Endodermal cell (in vitro differentiated cells): ENCODE measurements around the gene MYO16. TPM values are rescaled to one million over a fixed set of nuclear protein-coding genes. Genes with fewer than 3 reads are reported as not detected.

Experiments used
- DNase-seq: peaks from one replicate; pipeline ENCODE4 v3.0.0-alpha.2; 2017
- H3K27ac ChIP-seq: 2 replicates; pipeline ENCODE4 v1.5.1; 2013; ENCODE audit warnings: mild to moderate bottlenecking, low read depth, low read length, moderate library complexity
- H3K27me3 ChIP-seq: 2 replicates; pipeline ENCODE4 v1.6.1; 2013; ENCODE audit warnings: mild to moderate bottlenecking, low read length, moderate library complexity; ENCODE audit not compliant: insufficient read depth, control insufficient read depth, poor library complexity, severe bottlenecking
- H3K36me3 ChIP-seq: 2 replicates; pipeline ENCODE4 v1.7.0; 2013; ENCODE audit warnings: mild to moderate bottlenecking, low read length, moderate library complexity; ENCODE audit not compliant: control insufficient read depth, insufficient read depth
- H3K4me1 ChIP-seq: one replicate; pipeline ENCODE4 v1.7.0; 2013; ENCODE audit warnings: low read length; ENCODE audit not compliant: control insufficient read depth, insufficient read depth
- H3K4me3 ChIP-seq: 2 replicates; pipeline ENCODE4 v1.5.1; 2013; ENCODE audit warnings: mild to moderate bottlenecking, low read length, moderate library complexity
- H3K9ac ChIP-seq: 2 replicates; pipeline ENCODE4 v1.6.1; 2013; ENCODE audit warnings: mild to moderate bottlenecking, low read length, moderate library complexity; ENCODE audit not compliant: poor library complexity, severe bottlenecking; ENCODE audit errors: extremely low read depth
- H3K9me3 ChIP-seq: 2 replicates; pipeline ENCODE4 v1.6.1; 2013; ENCODE audit warnings: mild to moderate bottlenecking, low read length, moderate library complexity; ENCODE audit not compliant: control insufficient read depth
- H3K27ac Mint-ChIP-seq: 2 replicates; pipeline ENCODE4 v1.8.0; 2020; ENCODE audit warnings: mixed read lengths
- H3K27me3 Mint-ChIP-seq: 2 replicates; pipeline ENCODE4 v1.8.0; 2021; ENCODE audit warnings: mild to moderate bottlenecking, mixed read lengths; ENCODE audit not compliant: insufficient read depth
- H3K36me3 Mint-ChIP-seq: 2 replicates; pipeline ENCODE4 v1.8.0; 2020; ENCODE audit warnings: low read depth, mixed read lengths
- H3K4me1 Mint-ChIP-seq: 2 replicates; pipeline ENCODE4 v1.8.0; 2020; ENCODE audit warnings: mixed read lengths
- H3K4me3 Mint-ChIP-seq: 2 replicates; pipeline ENCODE4 v1.8.0; 2020; ENCODE audit warnings: mild to moderate bottlenecking, moderate library complexity, mixed read lengths
- H3K9me3 Mint-ChIP-seq: 2 replicates; pipeline ENCODE4 v1.8.0; 2020; ENCODE audit warnings: mild to moderate bottlenecking, mixed read lengths
- CTCF ChIP-seq: fragments of 200-600 bp; sonication (generic); conservative IDR thresholded peaks from 2 replicates; pipeline ENCODE4 v1.5.0; 2021; ENCODE audit warnings: antibody characterized with exemption, mild to moderate bottlenecking
- WGBS, 2 experiments: methylation state at CpG; one replicate each; pipeline versions ENCODE4 v1.1.5 to v1.1.7; 2013; ENCODE audit warnings: missing lambda C conversion rate in 2 of 2, mixed read lengths in 1 of 2; ENCODE audit not compliant: insufficient coverage in 1 of 2, insufficient read length in 1 of 2; 5-methylcytosine and 5-hydroxymethylcytosine counted together
- total RNA-seq, 2 donors: library from RNA; stranded (reverse); fragmentation: NEBNext Ultra II Directional in 1 of 2; extraction: Animal tissue kit (Norgen Biotek cat#: 25700) in 1 of 2; gene quantifications; 2 replicates in 1 of 2; 3 replicates in 1 of 2; pipeline ENCODE4 v1.2.1, GENCODE V29; 2021

Gene MYO16
- total RNA-seq, 2 donors from 2014 or later = 0.70 to 1.2 TPM

- H3K4me1 Mint-ChIP-seq = no peaks in the 10 kb centered on the region
- H3K36me3 Mint-ChIP-seq = no peaks in the 10 kb centered on the region
- no peak overlapping the region for H3K27ac Mint-ChIP-seq
- Histone ChIP-seq H3K36me3 (no peaks in the 10 kb centered on the region), H3K27ac (no peak overlapping the region), H3K9ac (no peak overlapping the region), H3K4me3 (no peak overlapping the region), H3K27me3 (no peaks in the 10 kb centered on the region), H3K9me3 (no peaks in the 10 kb centered on the region), H3K4me1 (no peaks in the 10 kb centered on the region)
- no peak overlapping the region for H3K4me3 Mint-ChIP-seq
- no peak for DNase-seq
- no peaks in the 10 kb centered on the region for H3K9me3 Mint-ChIP-seq
- TF ChIP-seq CTCF = no peak
- H3K27me3 Mint-ChIP-seq = no peaks in the 10 kb centered on the region
These were observed 328.6 kb downstream of the MYO16 start for GRCh38 chr13:108958013-108958376.

GRCh38 chr13:108959234-108959633 lies 329.8 kb downstream of the MYO16 start:
- H3K4me1 Mint-ChIP-seq = no peaks in the 10 kb centered on the region
- no peak for TF ChIP-seq CTCF
- H3K9me3 Mint-ChIP-seq = no peaks in the 10 kb centered on the region
- H3K36me3 Mint-ChIP-seq = no peaks in the 10 kb centered on the region
- H3K4me1 ChIP-seq = no peaks in the 10 kb centered on the region
- H3K4me3 ChIP-seq = no peak overlapping the region
- no peak overlapping the region for H3K9ac ChIP-seq
- no peaks in the 10 kb centered on the region for H3K27me3 ChIP-seq
- no peak overlapping the region for H3K4me3 Mint-ChIP-seq
- H3K27me3 Mint-ChIP-seq = no peaks in the 10 kb centered on the region
- no peak for DNase-seq
- H3K36me3 ChIP-seq = no peaks in the 10 kb centered on the region
- H3K27ac ChIP-seq = no peak overlapping the region
- H3K9me3 ChIP-seq = no peaks in the 10 kb centered on the region
- H3K27ac Mint-ChIP-seq = no peak overlapping the region

- Mint-ChIP-seq H3K27ac (no peak overlapping the region), H3K36me3 (no peaks in the 10 kb centered on the region), H3K4me1 (no peaks in the 10 kb centered on the region), H3K9me3 (no peaks in the 10 kb centered on the region), H3K27me3 (no peaks in the 10 kb centered on the region), H3K4me3 (no peak overlapping the region)
- H3K9me3 ChIP-seq = no peaks in the 10 kb centered on the region
- no peak overlapping the region for H3K9ac ChIP-seq
- H3K4me3 ChIP-seq = no peak overlapping the region
- no peaks in the 10 kb centered on the region for H3K4me1 ChIP-seq
- no peak overlapping the region for H3K27ac ChIP-seq
- TF ChIP-seq CTCF = no peak
- WGBS, 2 experiments = 78 to 93% methylated on average over 1 to 6 of the region's 6 CpGs
- no peaks in the 10 kb centered on the region for H3K36me3 ChIP-seq
- DNase-seq = no peak
- H3K27me3 ChIP-seq = no peaks in the 10 kb centered on the region
These were observed 330.6 kb downstream of the MYO16 start for GRCh38 chr13:108960006-108960405.
